Dermis blood vessel endothelial cell (primary cell): ENCODE measurements around the gene REV3L. TPM values are rescaled to one million over a fixed set of nuclear protein-coding genes. Genes with fewer than 3 reads are reported as not detected.
A peak's percentile ranks its signal among the peaks of the same experiment; 100 is the strongest.

Source experiments
- DNase-seq: peaks from one replicate; pipeline ENCODE4 v3.0.0; 2010
- total RNA-seq: library from RNA; depleted of rRNA; stranded (reverse); fragments of >200 nt; gene quantifications from 2 replicates; pipeline ENCODE4 v1.2.3, GENCODE V29; 2014

Gene REV3L
- total RNA-seq, 1 donor from 2014 or later: 39.5 TPM

DNA sequence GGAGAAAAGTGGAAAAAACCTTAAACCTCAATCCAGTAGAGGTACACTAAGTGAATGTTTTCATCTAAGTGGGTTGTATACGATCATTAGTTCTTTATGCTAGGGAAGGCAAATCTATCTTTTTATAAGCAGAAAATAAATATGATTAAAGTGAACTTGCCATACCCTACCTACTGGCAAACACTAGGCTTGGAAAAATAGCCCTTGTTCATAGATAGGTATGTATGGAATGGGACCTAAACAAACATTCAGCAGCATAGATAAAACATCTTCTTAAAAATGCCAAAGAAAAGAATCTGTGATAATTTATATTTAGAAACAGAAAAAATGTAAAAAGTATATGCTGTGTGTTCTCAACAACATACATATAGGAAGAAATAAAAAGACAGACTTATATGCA is 18.8 kb downstream of the REV3L start:
- DNase-seq: no peak

DNA sequence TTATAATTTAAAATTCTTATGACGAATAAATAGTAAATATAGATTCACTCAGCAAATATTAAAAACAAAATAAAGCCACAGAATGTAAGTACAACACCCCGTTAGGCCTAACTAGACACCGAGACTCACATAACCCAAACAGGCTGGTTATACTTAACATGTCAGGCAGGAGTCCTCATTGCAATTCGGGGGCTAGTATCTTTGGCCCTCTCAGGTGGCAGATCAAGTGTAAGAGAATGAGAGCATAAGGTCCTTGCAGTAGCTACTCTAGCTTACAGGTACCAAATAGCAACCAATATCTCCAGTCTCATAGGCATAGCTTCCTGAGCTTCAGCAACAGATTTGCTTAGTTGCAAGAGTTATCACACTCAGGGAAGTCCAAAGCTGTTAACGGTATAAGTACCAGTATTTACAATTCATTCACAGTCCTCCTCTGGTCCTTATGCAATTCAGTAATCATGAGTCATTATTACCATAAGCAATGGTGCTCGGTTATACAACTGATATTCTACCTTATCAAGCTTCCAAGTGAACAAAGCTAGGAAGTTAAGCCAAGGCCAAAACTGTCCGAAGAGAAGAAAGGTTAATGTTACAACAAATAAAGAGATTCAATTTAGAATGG is 20.1 kb downstream of the REV3L start:
- peak; percentile 80 for DNase-seq

DNA sequence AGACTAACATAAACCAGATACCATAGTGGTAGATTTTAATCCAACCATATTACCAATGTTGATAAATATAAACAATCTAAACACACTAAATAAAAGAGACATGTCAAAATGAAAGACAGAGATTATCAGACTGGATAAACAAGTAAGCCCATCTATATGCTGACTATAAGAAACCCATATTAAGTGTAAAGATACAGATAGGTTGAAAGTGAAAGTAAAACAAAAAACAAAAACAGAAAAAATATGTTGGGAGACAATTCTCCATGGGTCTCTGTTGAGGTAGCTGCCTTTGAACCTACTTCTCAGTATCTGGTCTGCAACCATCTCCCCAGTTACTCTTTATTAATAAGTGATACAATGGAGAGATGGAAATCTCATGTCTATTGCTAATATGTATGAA is 21.2 kb downstream of the REV3L start:
- DNase-seq: no peak

DNA sequence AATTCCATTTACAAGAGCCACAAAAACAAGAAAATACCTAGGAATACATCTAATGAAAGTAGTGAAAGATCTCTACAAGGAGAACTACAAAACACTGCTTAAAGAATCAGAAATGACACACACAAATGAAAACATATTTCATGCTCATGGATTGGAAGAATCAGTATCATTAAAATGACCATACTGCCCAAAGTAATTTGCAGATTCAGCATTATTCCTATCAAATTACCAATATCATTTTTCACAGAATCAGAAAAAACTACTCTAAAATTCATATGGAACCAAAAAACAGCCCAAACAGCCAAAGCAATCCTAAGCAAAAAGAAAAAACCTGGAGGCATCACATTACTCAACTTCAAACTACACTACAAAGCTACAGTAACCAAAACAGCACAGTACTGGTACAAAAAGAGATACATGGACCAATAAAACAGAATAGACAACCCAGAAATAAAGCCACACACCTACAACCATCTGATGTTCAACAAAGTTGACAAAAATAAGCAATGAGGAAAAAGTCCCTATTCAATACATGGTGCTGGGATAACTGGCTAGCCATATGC is 24.3 kb downstream of the REV3L start:
- DNase-seq: no peak

DNA sequence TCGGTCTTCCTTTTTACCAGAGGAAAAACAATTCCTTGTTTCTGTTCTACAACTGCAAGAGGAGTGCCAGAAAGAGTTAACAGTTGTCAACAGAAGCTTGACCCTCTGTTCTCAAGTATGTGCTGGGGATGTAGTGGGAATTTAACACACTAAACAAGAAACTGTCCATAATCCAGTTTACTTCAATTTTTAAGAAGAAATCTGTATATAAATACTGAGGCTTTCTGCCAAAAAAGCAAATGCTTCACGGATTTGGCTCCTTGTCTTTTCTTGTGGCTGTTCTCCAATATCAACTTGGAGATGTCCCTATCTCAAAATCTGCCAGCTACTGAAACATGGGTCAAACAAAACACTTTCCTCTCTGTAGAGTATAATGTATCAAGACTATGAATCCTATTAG is 26.8 kb downstream of the REV3L start:
- no peak for DNase-seq

DNA sequence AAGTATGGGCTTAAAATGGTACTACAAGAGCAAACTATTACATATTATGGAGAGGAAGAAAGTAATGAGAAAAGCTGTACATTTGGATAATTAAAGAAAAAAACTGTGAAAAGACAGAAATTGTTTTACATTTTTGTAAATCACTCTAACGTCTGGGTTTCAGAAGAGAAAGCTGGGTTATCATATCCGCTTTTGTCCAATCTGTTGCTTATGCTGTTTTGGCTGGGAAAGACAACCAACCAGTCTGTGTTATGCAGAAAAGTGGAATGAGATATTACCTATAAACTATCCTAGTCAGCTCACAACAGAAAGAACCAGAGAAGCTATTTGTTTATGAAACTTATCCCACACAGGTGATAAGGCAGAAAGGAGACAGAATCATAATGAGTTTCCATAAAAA is 32.4 kb downstream of the REV3L start:
- DNase-seq: no peak

DNA sequence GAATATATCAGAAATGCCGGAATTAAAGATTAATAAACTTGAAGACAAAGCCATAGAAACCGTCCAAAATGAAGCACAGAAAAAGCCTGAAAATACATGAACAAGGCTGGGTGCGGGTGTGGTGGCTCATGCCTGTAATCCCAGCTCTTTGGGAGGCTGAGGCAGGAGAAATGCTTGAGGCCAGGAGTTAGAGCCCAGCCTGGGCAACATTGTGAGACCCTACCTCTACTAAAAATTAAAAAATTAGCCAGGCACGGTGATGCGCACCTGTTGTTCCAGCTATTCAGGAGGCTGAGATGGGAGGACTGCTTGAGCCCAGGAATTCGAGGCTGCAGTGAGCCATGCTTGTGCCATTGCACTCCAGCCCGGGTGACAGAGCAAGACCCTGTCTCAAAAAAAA is 32.9 kb downstream of the REV3L start:
- DNase-seq: no peak

DNA sequence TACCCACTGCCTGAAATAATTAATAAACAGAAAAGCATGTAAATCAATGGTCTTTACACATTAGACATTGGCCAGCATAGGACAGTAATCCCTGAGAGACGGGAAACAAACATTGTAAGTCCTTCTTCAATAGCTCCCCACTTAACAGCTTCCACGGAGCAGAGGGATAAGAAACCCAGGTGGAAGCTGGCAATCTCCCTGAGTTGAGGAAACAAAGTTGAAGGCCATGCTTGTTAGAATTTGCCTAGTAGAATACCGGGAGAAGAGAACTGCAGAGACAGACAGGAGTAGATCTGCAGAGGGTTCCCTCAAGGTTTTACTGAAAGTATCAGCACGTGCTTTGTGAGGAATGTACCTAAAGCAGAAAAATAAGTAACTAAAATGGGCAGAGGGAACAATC is 33.9 kb downstream of the REV3L start:
- DNase-seq: no peak

DNA sequence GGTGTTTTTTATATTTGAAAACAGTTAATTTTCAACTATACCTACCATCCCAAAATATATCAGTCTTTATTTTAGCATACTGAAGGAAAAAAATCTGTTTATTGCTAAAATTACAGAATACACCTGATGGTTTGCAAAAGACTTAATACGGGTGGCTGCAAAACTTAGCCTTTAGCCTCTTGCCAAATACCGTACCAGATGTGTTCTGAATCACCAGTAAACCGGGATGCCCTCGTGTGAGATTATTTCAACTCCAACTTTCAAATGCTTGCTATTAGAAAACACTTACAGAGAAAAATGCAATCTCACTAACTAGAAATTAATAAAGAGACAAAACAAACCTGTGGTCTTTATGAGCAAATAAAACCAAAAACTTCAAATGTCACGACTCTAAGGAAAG is 36.0 kb downstream of the REV3L start:
- DNase-seq: no peak

DNA sequence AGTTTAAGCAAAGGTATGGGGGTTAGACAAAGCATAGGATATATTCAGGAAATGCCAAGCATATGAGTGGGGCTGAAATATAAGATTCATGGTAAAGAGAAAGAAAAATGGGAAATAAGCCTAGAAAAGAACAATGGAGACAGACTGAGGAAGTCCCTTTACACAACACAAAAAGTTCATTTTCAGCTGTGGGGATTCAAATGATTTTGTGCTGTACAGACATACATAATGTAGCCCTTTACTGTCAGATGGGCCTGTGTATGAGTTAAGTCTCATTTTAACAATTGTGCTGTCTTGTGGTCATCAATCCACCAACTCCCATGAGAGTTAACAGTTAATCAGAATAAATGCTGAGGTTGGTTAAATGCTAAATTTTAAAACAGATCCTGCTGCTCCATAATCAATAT is 37.2 kb downstream of the REV3L start:
- DNase-seq: peak; percentile 54

DNA sequence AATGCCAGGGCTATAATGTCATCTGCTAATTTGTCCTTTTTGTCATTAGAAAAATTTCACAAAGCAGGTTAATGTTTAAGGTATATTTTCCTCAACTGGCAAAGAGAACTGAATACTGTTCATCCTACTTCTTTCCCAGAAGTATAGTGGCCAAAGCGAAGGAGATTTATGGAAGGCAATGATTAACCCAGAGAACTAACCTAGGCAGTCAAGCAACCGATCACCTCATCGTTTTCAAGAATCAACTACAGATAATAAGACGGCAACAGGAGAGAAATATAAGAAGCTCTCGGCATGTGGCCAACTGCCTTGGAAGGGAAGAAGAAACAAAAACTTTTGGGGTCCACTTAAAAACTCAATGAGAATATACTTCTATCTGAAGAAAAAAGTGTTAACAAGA is 38.2 kb downstream of the REV3L start:
- DNase-seq: no peak

DNA sequence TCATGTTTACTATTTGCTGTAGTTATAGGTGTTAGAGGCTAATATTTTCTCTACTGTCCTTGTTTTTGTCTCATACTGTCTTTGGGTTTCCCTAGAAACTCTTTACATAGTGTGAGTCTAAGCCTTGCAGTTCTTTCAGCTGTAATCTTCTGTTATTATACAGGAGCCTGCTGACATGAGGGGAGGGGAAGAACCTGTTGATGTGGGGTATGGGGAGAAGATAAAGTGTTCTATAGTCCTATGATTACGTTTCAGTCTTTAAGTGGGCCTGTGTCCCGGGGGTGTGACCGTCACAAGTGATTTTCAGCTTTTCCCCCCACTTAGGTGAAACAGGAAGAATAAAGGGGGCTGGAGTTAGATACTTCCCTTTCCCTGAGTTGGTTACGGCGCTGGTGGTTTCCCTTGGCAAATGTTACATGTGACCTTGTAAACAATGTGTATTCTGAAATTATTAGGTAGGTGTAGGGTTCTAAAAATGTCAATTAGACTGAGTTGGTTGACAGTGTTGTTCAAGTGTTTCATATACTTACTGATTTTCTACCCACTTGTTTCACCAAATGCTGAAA is 41.3 kb downstream of the REV3L start:
- DNase-seq: peak; percentile 37

DNA sequence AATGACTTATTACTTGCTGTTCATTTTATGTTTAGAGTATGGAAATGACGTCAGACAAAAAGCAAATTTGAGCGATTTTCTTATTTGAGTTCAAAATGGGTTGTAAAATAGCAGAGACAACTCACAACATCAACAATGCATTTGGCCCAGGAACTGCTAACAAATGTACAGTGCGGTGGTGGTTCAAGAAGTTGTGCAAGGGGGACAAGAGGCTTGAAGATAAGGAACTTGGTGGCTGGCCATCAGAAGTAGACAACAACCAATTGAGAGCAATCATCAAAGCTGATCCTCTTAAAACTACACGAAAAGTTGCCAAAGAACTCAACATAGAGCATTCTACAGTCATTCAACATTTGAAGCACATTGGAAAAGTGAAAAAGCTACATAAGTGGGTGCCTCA is 43.8 kb downstream of the REV3L start:
- no peak for DNase-seq

DNA sequence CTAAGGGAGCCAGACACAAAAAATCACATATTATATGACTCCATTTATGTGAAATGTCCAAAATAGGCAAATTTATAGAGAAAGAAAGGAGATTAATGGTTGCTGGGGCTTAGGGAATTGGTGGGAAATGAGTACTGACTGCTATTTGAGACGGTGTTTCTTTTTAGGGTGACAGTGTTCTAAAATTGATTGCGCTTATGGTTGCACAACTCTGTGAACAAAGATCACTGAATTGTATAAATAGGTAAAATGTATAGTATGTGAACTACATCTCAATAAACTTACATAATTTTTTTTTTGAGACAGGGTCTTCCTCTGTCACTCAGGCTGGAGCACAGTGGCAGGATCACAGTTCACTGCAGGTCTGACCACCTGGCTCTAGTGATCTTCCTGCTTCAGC is 45.4 kb downstream of the REV3L start:
- DNase-seq: no peak

DNA sequence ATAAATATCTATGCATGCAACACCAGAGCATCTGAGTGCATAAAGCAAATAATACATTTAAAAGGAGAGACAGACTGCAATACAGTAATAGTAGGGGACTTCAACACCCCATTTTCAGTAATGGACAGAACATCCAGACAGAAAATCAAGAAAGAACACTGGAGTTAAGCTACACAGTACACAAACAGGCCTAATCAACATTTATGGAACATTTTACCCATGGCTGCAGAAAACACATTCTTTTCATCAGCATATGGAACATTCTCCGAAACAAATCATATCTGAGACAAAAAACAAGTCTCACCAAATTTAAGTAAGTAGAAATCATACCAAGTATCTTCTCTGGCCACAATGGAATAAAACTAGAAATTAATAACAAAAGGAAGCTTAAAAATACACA is 50.5 kb downstream of the REV3L start:
- no peak for DNase-seq

DNA sequence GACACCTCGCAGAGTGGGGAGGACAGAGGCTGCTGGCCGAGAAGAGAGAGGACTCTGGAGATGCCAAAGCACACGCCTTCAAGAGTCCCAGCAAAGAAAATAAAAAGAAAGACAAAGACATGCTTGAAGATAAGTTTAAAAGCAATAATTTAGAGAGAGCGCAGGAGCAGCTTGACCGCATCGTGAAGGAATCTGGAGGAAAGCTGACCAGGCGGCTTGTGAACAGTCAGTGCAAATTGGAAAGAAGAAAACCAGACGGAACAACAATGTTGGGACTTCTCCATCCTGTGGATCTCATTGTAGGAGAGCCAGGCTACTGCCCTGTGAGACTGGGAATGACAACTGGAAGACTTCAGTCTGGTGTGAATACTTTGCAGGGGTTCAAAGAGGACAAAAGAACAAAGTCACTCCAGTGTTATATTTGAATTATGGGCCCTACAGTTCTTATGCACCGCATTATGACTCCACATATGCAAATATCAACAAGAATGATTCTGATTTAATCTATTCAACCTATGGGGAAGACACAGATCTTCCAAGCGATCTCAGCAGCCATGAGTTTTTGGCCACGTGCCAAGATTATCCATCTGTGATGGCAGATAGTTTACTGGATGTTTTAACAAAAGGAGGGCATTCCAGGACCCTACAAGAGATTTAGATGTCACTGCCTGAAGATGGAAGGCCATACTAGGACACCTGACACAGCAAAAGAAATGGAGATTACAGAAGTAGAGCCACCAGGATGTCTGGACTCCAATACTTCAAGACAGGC is 52.2 kb downstream of the REV3L start:
- no peak for DNase-seq

DNA sequence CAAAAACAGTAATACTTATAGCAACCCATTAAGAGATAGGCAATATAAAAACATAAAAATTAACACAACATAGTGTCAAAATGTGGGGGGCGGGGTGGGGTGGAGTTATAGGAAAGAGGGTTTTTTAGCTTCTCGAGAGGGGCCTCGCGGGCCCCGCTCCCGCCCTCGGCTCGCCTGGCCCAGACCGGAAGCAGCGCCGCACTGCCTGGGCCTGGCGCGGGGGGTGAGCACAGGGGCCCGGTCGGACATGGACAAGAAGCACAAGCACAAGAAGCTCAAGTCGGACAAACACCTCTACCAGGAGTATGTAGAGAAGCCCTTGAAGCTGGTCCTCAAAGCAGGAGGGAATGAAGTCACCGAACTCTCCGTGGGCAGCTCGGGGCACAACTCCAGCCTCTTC is 53.4 kb downstream of the REV3L start:
- no peak for DNase-seq

DNA sequence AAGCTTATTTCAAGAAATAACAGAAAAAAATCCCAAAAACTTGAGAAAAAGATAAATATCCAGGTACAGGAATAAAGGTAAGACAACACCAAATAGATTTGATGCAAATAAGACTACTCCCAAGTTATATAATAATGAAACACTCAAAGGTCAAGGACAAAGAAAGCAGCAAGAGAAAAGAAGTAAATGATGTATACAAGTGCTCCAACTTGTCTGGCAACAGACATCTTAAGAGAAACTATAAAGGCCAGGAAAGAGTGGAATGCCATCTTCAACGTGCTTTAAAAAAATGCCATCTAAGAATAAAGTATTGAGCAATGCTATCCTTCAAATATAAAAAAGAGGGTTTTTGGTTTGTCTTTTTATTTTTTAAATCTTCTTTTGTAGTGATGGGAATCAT is 54.2 kb downstream of the REV3L start:
- no peak for DNase-seq

DNA sequence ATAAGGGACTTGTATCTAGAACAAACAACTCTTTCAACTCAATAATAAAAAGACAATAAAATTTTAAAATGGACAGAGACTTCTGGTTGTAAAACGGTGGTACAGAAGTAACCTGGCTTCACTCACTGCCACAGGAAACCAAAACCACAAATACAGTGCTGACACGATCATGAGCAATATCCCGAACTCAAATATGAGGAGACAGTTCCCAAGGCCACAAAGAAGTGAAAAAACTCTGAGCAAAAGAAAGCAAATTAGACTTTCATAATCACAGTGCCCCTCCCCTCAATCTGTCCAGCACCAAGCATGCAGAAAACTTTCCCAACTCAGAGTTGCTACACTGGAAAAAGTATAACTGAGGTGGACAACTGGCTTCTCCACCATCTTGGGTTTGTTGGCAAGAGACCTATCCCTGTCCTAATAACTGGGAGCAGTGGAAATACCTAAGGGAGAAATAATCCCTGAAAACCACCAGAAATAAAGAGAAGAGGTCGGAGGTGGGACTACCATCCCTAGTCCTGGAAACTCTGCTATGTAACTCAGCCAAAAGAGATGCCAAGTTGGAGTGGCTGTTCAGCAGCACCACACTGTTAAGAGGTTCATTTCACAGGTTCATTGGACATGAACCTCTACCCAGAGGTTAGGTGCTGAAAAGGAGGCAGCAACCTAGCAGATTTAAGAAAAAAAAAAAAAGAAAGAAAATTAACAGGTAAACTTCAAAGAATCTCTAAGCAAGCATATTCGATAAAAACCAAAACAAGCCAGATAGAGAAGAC is 55.5 kb downstream of the REV3L start:
- DNase-seq: peak; percentile 86

DNA sequence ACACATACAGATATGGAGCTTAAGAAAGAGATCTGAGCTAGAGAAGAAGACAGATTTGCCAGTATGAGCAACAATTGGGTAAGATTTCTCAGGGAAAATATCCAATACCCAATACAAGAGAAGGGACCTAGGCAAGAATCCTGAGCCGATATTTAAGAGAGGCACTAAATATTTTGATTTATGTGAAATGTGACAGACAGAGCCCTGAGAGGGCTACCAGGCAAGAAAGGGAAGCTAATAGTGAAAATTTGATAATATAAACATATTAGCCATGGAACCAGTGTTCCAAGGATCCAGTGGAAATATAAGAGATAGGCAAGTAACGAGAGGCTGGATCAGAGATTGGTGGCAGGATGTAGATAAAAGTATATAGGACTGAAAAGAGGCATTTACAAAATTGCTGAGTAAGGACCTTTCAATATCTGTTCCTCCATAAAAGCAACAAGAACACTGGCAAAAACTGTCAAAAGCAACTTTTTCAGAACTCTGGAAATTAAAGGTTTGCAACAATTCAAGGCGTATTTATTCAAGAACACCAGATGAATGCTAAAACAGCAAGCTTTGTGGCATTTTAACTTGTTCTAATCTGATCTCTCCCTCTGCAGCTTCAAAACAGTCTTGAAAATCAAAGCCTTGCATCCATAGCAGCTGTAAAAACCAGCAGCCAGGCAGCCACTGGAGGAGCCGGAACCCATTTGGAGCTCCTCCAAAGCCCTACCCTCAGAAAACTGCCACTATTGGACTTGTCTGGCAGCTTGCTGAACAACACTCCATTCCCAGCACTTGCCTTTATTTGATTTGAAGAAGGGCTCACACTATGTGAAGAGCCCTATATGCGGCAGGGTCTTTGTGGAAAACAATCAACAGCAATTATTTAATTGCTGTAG is 58.8 kb downstream of the REV3L start:
- peak; percentile 50 for DNase-seq

DNA sequence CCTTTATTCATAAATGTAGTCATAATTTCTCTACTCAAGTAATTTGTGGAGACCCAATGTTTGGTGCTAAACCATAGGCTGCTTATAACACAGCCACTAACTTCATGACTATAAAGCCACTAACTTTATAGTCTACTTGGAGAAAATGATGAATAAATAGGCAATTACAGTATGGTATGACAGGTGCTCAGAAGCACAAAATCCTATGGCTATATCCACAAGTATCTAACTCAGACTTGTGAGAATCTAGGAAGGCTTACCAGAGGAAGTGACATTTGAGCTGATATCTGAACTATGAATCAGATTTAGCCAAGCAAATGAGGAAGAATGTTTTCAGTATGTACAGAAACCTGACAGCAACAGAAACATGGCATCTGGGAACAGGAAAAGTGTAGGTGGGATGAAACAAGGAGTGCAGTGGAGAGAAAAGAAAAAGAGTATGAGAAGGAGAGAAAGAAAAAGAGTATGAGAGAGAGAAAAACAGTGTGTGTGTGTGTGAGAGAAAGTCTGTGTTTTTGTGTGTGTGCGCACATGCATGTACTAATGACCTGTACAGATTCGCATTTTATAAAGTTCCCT is 59.9 kb downstream of the REV3L start:
- DNase-seq: peak; percentile 43
